ENCODE measurements around the gene IQGAP3. TPM values are rescaled to one million over a fixed set of nuclear protein-coding genes. Genes with fewer than 3 reads are reported as not detected.
A peak's percentile ranks its signal among the peaks of the same experiment; 100 is the strongest.

The IQGAP3 gene
- total RNA-seq, 4 donors from 2014 or later: 7.1 to 12.8 (median 8.6) TPM

- Histone ChIP-seq H3K4me3 (no peak overlapping the region), H3K36me3 (peaks cover 63 to 100% (median 74%) of the 10 kb centered on the region in 3 donors), H3K27me3 (no peaks in the 10 kb centered on the region), H3K9me3 (no peaks in the 10 kb centered on the region), H3K4me1 (peaks cover 8 to 79% (median 45%) of the 10 kb centered on the region in 3 donors), H3K27ac (peak overlapping the region in 3 of 4 donors; percentile 85 to 91 (median 87))
- no peak for TF ChIP-seq POLR2A (IDR thresholded peaks at IDR 0.05)
- TF ChIP-seq CTCF (IDR thresholded peaks at IDR 0.05): no peak
- 90 to 96% methylated on average over 7 to 8 of the region's 8 CpGs for WGBS, 2 donors
- DNase-seq: no peak
- intact Hi-C loops (cut with DNase I): loop anchor here (10.0 kb wide), 1 partner anchor 107 kb away; no protein-coding TSS in a partner anchor
Measured at GRCh38 chr1:156478250-156478627, 94.1 kb downstream of the IQGAP3 start.

DNA sequence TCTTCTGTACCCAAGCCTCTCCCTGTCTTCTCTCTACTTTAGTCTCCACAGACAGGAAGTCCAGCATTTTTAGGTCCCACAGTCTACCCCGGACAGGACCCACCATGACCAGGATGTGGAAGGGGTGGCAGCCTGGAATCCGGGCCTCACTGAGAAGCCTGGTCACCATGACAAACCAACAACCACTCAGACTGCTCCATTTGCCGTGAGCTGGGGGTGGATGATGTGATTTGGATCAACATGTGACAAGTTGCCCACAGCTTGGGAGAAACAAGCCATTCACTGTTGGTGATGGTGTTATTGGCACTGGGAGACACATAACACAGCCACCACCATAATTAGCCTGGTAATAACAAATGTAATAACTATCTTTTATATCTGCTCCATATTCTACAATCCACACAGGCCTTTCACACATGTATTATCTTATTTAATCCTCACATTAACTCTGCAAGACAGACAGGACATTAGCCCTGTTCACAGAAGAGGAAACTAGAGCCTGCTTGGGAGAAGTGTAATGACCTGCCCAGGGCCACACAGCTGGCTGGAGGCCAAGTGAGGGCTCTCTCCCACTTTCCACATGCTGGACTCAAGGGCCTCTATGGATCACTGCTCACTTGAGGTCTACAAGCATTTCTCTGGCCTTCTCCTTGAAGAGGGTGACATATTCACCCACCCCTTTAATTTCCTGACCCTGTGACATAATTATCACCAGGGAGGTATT lies 94.7 kb downstream of the IQGAP3 start:
- H3K36me3 ChIP-seq: peaks cover 62 to 100% (median 77%) of the 10 kb centered on the region in 3 donors
- H3K4me1 ChIP-seq: peaks cover 8 to 78% (median 45%) of the 10 kb centered on the region in 3 donors

DNA sequence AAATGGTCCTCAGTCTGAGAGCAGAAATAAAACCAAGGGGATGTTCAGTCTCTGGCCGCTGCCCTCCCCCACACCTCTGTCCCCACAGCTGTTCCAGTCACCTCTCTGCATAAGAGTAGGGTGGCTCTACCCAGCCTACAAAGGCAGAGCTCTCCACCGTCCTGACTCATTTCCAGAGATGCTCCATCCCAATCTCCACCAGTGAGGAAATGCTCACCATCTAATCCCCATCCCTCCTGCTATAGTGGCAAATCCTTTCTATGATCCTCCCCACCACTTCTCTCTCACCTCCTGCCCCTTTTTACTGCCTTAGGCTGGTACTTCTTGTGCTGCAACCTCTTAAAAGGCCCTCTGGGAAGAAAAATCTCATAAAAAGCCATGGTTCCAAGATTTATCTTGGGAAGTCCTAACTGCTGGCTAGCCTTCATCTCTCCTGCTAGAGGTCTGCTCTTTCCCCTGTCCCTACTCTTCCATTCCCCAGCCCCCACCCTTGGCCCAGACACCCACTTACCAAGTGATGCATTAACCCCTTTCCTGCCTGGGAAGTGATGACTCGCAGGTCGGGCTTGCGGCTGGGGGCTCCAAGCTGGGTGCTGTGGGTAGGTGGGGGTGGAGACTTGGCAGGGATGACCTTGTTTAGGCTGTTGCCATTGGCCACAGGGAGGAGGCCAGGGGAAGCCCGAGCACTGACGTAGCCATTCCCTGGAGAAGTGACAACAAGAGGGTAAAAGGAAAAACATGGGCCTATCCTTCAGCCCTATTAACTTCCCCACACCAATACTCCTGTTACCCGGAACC lies 95.7 kb downstream of the IQGAP3 start:
- Histone ChIP-seq H3K4me1 (peaks cover 8 to 84% (median 45%) of the 10 kb centered on the region in 3 donors), H3K4me3 (no peak overlapping the region), H3K9me3 (no peaks in the 10 kb centered on the region), H3K27me3 (no peaks in the 10 kb centered on the region), H3K36me3 (peaks cover 54 to 100% (median 71%) of the 10 kb centered on the region in 3 donors), H3K27ac (peak overlapping the region; percentile 47 to 91 (median 86))
- TF ChIP-seq POLR2A (IDR thresholded peaks at IDR 0.05): no peak
- no peak for TF ChIP-seq CTCF (IDR thresholded peaks at IDR 0.05)
- 46 to 58% methylated on average over 5 to 8 of the region's 8 CpGs for WGBS, 2 donors
- no peak for DNase-seq
- intact Hi-C loops (cut with DNase I): loop anchor here (10.0 kb wide), 1 partner anchor 108 kb away; no protein-coding TSS in a partner anchor

More for the DNA sequence above, 94.7 kb downstream of the IQGAP3 start:
- intact Hi-C loops (cut with DNase I): loop anchor here (10.0 kb wide), 1 partner anchor 107 kb away; no protein-coding TSS in a partner anchor
- H3K27me3 ChIP-seq: no peaks in the 10 kb centered on the region
- DNase-seq: no peak
- no peak overlapping the region for H3K4me3 ChIP-seq
- peak overlapping the region; percentile 47 to 91 (median 86) for H3K27ac ChIP-seq
- WGBS, 2 donors: 57% methylated on average over 1 of the region's 3 CpGs; no CpG with 5 or more reads in 1 of the 2 donors
- no peaks in the 10 kb centered on the region for H3K9me3 ChIP-seq
- no peak for TF ChIP-seq POLR2A (IDR thresholded peaks at IDR 0.05)

DNA sequence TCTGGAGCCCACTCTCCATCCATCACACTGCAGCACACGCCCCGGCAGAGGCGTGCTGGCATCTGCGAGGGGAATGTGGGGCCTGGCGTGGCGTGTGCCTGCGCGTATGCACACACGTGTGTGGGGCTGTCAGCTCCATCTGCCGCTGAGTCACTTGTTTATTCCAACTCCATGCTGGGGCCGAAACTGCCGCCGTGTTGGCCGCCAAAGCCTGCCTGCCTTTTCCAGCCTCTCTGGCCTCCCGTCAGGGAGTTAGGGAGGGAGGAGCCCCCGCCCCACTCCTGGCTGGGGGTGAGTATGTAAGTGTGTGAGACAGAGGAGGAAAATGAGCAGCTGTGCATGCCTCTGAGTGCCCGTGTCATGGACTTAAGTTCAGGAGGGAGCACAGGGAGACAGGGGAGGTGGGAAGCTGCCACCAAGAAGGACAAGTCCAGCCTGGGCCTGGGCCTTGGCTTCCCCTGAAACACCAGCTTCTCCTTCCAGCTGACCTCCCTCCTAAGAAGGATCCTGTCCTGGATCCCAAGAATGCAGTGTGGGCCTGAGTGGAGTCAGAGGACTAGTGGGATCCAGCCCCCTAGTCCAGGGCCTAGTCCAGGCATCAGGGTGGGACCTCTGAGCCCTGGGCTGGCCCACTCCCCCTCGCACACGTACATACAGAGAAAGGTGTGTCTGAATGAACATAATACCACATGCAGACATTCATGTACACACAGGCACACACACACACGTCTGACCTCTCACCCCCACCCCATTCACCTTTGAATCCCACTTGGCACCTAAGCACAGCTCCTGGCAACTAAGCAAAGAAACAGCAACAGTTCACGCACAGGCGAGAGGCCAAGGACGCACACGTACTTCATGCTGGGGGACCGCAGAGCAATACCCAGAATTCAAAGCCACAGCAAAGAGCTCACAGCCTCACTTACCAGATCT lies 96.5 kb downstream of the IQGAP3 start:
- Histone ChIP-seq H3K4me1 (peaks cover 8 to 84% (median 39%) of the 10 kb centered on the region in 3 donors), H3K27me3 (no peaks in the 10 kb centered on the region), H3K36me3 (peaks cover 49 to 100% (median 62%) of the 10 kb centered on the region in 3 donors), H3K27ac (peak overlapping the region; percentile 47 to 91 (median 86)), H3K4me3 (no peak overlapping the region), H3K9me3 (no peaks in the 10 kb centered on the region)
- intact Hi-C loops (cut with DNase I): loop anchor here (10.0 kb wide), 1 partner anchor 109 kb away; no protein-coding TSS in a partner anchor
- TF ChIP-seq POLR2A (IDR thresholded peaks at IDR 0.05) (no peak), CTCF (IDR thresholded peaks at IDR 0.05) (no peak)
- no peak for DNase-seq
- 53 to 74% methylated on average over 3 to 4 of the region's 25 CpGs for WGBS, 2 donors

Small RNA genes lying within 50 kb of the gene (small RNA-seq; reads per million reads assigned to genes)
- gene RF00019: 0 reads per million in 4 donors

Other genes with a start within 250 kb of the IQGAP3 start
- gene CCT3, start 234.3 kb downstream of the IQGAP3 start, total RNA-seq: 100 to 1,000 TPM; 149 to 258 (median 226) TPM
- gene TSACC, start 234.0 kb downstream of the IQGAP3 start, total RNA-seq: not detected
- 1 to 10 TPM in 2 of 4 donors, under 1 TPM in 2; 0.23 to 1.6 (median 1.1) TPM for gene RHBG, start 203.4 kb downstream of the IQGAP3 start, total RNA-seq
- 10 to 100 TPM in 3 of 4 donors, 1 to 10 TPM in 1; 9.1 to 30.1 (median 12.1) TPM for gene MEF2D, start 71.8 kb downstream of the IQGAP3 start, total RNA-seq
- not detected for gene TTC24, start 7.2 kb upstream of the IQGAP3 start, total RNA-seq
- 10 to 100 TPM; 36.5 to 64.4 (median 52.8) TPM for gene NAXE, start 19.2 kb upstream of the IQGAP3 start, total RNA-seq
- gene GPATCH4, start 28.9 kb upstream of the IQGAP3 start, total RNA-seq: 10 to 100 TPM; 14.0 to 41.8 (median 25.0) TPM
- gene HAPLN2, start 46.9 kb upstream of the IQGAP3 start, total RNA-seq: under 1 TPM in 1 of 4 donors, not detected in 3; 0.18 TPM
- not detected for gene BCAN, start 69.6 kb upstream of the IQGAP3 start, total RNA-seq
- gene NES, start 104.8 kb upstream of the IQGAP3 start, total RNA-seq: 1 to 10 TPM; 3.5 to 8.0 (median 5.4) TPM
- gene CRABP2, start 133.0 kb upstream of the IQGAP3 start, total RNA-seq: 100 to 1,000 TPM; 149 to 916 (median 441) TPM
- 10 to 100 TPM in 3 of 4 donors, 1 to 10 TPM in 1; 9.7 to 44.9 (median 17.6) TPM for gene METTL25B, start 155.9 kb upstream of the IQGAP3 start, total RNA-seq
- 10 to 100 TPM; 22.3 to 32.8 (median 28.4) TPM for gene ISG20L2, start 156.2 kb upstream of the IQGAP3 start, total RNA-seq
- gene MRPL24, start 168.5 kb upstream of the IQGAP3 start, total RNA-seq: 10 to 100 TPM; 39.5 to 45.8 (median 42.3) TPM
- gene HDGF, start 179.1 kb upstream of the IQGAP3 start, total RNA-seq: 100 to 1,000 TPM; 180 to 278 (median 236) TPM
- 10 to 100 TPM; 35.6 to 42.6 (median 38.3) TPM for gene PRCC, start 195.0 kb upstream of the IQGAP3 start, total RNA-seq
- 1 to 10 TPM in 2 of 4 donors, under 1 TPM in 1, not detected in 1; 0.32 to 2.0 (median 1.7) TPM for gene SH2D2A, start 244.3 kb upstream of the IQGAP3 start, total RNA-seq

Data from esophagus squamous epithelium (tissue), 5 donors.